ENCODE data around the gene SLC7A5.
A peak's percentile ranks its signal among the peaks of the same experiment; 100 is the strongest.

SLC7A5 gene

GRCh38 chr16:87824991-87825841 lies 44.1 kb downstream of the SLC7A5 start:
- no peak for DNase-seq (ENCODE audit: insufficient read length, low spot score)
- no peak for FAIRE-seq
- TF ChIP-seq PAX5 (IDR thresholded peaks at IDR 0.05; ENCODE audit: insufficient read depth, low read length, severe bottlenecking) (no peak), POLR2AphosphoS5 (IDR thresholded peaks at IDR 0.05; ENCODE audit: low read depth, low read length) (no peak), POU2F2 (IDR thresholded peaks at IDR 0.05; ENCODE audit: low read depth, low read length) (no peak), POLR2A (IDR thresholded peaks at IDR 0.05; ENCODE audit: low read depth, low read length) (no peak)

DNA sequence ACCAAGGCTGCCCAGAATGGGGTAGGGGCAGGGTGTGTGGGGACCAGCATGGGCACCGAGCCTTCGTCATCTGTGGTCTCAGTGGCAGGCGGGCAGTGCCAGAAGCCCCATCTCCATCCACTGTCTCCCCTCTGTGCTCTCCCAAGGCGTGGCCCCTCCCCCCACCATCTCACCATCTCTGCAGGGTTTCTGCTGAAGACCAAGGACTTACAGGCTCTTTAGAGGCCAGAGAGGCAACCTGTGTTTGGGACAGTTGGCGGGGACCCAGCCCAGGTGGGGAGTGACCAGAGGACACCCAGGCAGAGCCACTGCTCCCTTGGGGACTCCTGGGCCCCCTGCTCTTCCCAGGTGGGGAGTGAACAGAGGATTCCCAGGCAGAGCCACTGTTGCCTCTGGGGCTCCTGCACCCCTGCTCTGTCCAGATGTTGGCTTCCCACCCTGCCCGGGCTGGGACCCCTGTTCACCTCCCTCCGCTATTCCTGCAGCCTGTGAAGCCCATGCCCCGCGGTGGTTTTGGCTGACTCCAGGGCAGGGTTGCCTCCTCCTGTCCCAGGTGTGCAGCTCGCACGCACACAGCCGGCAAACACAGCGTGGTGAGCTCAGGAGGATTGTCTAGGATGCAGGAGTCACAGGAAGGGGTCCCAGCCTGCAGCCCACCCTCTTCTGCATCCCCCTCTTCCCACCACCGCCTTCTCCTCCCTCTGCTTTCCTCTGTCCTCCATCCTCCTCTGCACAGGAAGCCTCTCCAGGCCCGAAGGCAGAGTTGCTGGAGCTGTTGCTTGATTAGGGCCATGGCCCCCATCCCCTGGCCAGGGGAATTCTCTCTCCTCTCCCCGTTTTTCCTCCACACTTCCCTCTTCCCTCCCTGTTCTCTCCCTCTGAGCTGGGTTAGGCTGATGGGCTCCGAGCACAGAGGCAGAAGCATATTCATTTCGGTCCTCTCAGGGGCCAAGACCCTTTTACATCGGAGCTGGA lies 45.0 kb downstream of the SLC7A5 start:
- DNase-seq (ENCODE audit: insufficient read length, low spot score) (no peak), FAIRE-seq (no peak)
- TF ChIP-seq POLR2AphosphoS5 (IDR thresholded peaks at IDR 0.05; ENCODE audit: low read depth, low read length), result no peak
- TF ChIP-seq PAX5 (IDR thresholded peaks at IDR 0.05; ENCODE audit: insufficient read depth, low read length, severe bottlenecking), result no peak
- no peak for TF ChIP-seq POU2F2 (IDR thresholded peaks at IDR 0.05; ENCODE audit: low read depth, low read length)
- TF ChIP-seq SPI1 (IDR thresholded peaks at IDR 0.05; ENCODE audit: low read depth, low read length), result no peak
- TF ChIP-seq POLR2A (IDR thresholded peaks at IDR 0.05; ENCODE audit: low read depth, low read length), result no peak
- TF ChIP-seq TAF1 (IDR thresholded peaks at IDR 0.05; ENCODE audit: low read depth, low read length), result no peak

GRCh38 chr16:87823181-87823929 lies 46.0 kb downstream of the SLC7A5 start:
- FAIRE-seq (no peak), DNase-seq (ENCODE audit: insufficient read length, low spot score) (no peak)
- TF ChIP-seq POLR2A (IDR thresholded peaks at IDR 0.05; ENCODE audit: low read depth, low read length) (no peak), TAF1 (IDR thresholded peaks at IDR 0.05; ENCODE audit: low read depth, low read length) (no peak), POU2F2 (IDR thresholded peaks at IDR 0.05; ENCODE audit: low read depth, low read length) (no peak), SPI1 (IDR thresholded peaks at IDR 0.05; ENCODE audit: low read depth, low read length) (no peak), POLR2AphosphoS5 (IDR thresholded peaks at IDR 0.05; ENCODE audit: low read depth, low read length) (no peak), PAX5 (IDR thresholded peaks at IDR 0.05; ENCODE audit: insufficient read depth, low read length, severe bottlenecking) (no peak)

DNA sequence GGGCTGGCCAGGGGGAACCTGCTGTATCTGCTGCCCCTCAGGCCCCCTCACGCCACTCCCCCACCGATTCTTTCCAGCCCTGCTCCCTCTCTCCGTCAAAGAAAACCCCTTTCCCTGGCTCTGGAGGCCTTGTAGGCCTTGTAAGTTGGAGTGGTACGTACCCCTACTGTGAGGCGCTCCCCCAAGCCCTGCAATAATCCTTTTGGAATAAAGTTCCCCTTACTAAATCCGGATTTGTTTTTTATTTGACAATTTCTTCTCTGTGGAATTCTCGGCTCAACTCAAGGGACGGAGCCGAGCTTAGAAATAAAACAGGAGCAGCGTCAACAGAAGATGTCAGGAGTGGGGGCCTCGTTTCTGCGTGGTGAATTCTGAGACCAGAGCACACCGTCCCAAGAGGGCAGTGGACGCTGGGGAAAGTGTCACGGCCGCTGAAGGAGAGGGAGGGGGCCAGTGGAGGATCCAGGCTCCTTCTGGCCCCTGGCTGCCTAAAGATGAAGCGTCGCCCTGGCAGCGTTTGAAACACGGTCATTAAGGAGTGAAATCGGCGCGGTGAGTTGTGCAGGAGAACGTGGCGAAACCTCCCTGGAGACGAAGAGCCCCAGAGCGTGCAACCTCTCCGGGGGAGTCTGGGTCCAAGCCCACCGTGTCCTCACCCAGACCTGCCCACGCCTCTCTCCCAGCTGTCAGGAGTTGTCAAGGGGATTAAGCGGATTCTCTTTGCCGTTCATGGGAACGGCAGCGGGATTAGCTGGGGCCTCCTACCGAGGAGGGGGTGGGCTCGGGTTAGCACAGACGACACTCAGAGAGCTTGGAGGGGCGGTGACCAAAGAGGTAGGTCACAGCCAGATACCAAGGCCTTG lies 47.0 kb downstream of the SLC7A5 start:
- FAIRE-seq, result no peak

DNA sequence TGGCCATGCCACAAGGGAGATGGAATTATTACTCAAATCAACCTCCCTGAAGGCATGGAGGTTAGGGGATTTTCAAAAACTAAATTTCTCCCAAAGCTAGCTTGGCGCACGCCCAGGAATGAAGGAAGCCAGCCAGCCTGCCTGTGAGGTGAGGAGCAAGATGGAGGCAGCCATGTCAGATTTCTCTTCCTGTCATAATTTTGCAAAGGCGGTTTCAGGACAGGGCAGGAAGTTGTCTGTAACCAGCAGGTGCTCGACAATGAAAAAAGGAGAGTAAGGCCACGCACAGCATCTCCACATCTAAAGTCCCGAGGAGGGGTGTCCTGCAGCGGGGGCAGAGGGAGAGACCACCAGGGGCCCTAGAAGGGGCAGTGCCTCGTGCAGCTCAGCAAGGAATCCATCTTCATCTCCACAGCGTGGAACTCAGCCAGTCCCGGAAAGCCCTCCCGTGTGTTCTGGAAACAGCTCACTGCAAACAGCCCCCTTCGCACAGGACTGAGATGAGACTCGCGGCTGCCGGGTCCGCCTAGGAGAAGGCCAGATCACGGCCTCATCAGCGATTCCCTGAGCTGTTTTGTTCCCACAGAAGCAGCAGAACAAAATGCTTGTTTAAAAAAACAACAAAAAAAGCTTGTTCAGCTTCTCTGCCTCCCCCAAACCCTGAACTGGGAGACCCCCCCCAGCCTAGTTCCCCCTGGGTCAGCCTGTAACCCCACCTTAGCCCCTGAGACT lies 47.8 kb downstream of the SLC7A5 start:
- DNase-seq (ENCODE audit: insufficient read length, low spot score) (no peak), FAIRE-seq (peak; percentile 66)
- no peak for TF ChIP-seq POLR2A (IDR thresholded peaks at IDR 0.05; ENCODE audit: low read depth, low read length)
- TF ChIP-seq POLR2AphosphoS5 (IDR thresholded peaks at IDR 0.05; ENCODE audit: low read depth, low read length), result no peak
- TF ChIP-seq TAF1 (IDR thresholded peaks at IDR 0.05; ENCODE audit: low read depth, low read length), result no peak
- no peak for TF ChIP-seq SPI1 (IDR thresholded peaks at IDR 0.05; ENCODE audit: low read depth, low read length)
- TF ChIP-seq POU2F2 (IDR thresholded peaks at IDR 0.05; ENCODE audit: low read depth, low read length), result no peak
- TF ChIP-seq PAX5 (IDR thresholded peaks at IDR 0.05; ENCODE audit: insufficient read depth, low read length, severe bottlenecking), result no peak

More for the DNA sequence above, 47.0 kb downstream of the SLC7A5 start:
- no peak for TF ChIP-seq POLR2AphosphoS5 (IDR thresholded peaks at IDR 0.05; ENCODE audit: low read depth, low read length)
- TF ChIP-seq SPI1 (IDR thresholded peaks at IDR 0.05; ENCODE audit: low read depth, low read length), result no peak
- TF ChIP-seq POLR2A (IDR thresholded peaks at IDR 0.05; ENCODE audit: low read depth, low read length), result no peak
- TF ChIP-seq POU2F2 (IDR thresholded peaks at IDR 0.05; ENCODE audit: low read depth, low read length), result no peak
- TF ChIP-seq PAX5 (IDR thresholded peaks at IDR 0.05; ENCODE audit: insufficient read depth, low read length, severe bottlenecking), result no peak
- TF ChIP-seq TAF1 (IDR thresholded peaks at IDR 0.05; ENCODE audit: low read depth, low read length), result no peak
- DNase-seq (ENCODE audit: insufficient read length, low spot score), result no peak

- TF ChIP-seq PAX5 (IDR thresholded peaks at IDR 0.05; ENCODE audit: insufficient read depth, low read length, severe bottlenecking) (no peak), SPI1 (IDR thresholded peaks at IDR 0.05; ENCODE audit: low read depth, low read length) (no peak), POLR2A (IDR thresholded peaks at IDR 0.05; ENCODE audit: low read depth, low read length) (no peak), POLR2AphosphoS5 (IDR thresholded peaks at IDR 0.05; ENCODE audit: low read depth, low read length) (no peak), TAF1 (IDR thresholded peaks at IDR 0.05; ENCODE audit: low read depth, low read length) (no peak), POU2F2 (IDR thresholded peaks at IDR 0.05; ENCODE audit: low read depth, low read length) (no peak)
Measured at GRCh38 chr16:87819983-87820382, 49.3 kb downstream of the SLC7A5 start.

DNA sequence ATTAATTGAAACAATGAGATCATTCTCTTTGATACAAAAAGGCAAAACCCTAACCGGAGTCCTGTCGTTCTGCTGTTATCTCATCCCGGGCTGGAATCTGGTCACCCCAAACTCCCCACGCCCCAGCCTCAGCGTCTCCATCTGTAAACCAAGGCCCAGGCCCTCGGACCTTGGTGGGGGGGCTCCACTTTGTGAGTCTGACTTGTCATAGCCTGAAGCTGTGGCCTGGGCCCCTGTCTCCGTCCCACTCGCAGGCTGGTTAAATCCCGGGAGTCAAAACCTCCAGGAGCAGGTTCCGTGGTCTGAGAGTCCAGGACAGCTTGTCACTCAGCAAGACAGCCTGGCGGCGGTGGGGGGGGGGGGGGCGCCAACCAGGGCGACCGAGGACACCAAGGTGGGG lies 50.0 kb downstream of the SLC7A5 start:
- no peak for FAIRE-seq
- no peak for TF ChIP-seq POU2F2 (IDR thresholded peaks at IDR 0.05; ENCODE audit: low read depth, low read length)
- no peak for TF ChIP-seq PAX5 (IDR thresholded peaks at IDR 0.05; ENCODE audit: insufficient read depth, low read length, severe bottlenecking)
- no peak for TF ChIP-seq SPI1 (IDR thresholded peaks at IDR 0.05; ENCODE audit: low read depth, low read length)
- TF ChIP-seq POLR2AphosphoS5 (IDR thresholded peaks at IDR 0.05; ENCODE audit: low read depth, low read length), result no peak
- no peak for TF ChIP-seq POLR2A (IDR thresholded peaks at IDR 0.05; ENCODE audit: low read depth, low read length)
- TF ChIP-seq TAF1 (IDR thresholded peaks at IDR 0.05; ENCODE audit: low read depth, low read length), result no peak
- DNase-seq (ENCODE audit: insufficient read length, low spot score), result no peak

More at GRCh38 chr16:87819983-87820382, 49.3 kb downstream of the SLC7A5 start:
- DNase-seq (ENCODE audit: insufficient read length, low spot score) (no peak), FAIRE-seq (no peak)
